Suprapubic skin (tissue), 4 donors: ENCODE results near the gene ST3GAL4. TPM values are rescaled to one million over a fixed set of nuclear protein-coding genes. Genes with fewer than 3 reads are reported as not detected.

Experiments used
- DNase-seq, 2 donors: peaks; one replicate each; pipeline ENCODE4 v3.0.0-alpha.2; 2019; ENCODE audit warnings: low spot score in 2 of 2
- H3K27ac ChIP-seq: fragments of 200-600 bp; sonication (generic); one replicate; pipeline ENCODE4 v1.5.1; 2019
- H3K27me3 ChIP-seq: fragments of 200-600 bp; sonication (generic); one replicate; pipeline ENCODE4 v1.5.1; 2019
- H3K36me3 ChIP-seq: fragments of 200-600 bp; sonication (generic); one replicate; pipeline ENCODE4 v1.5.1; 2019
- H3K4me1 ChIP-seq: fragments of 200-600 bp; sonication (generic); one replicate; pipeline ENCODE4 v1.5.1; 2019
- H3K4me3 ChIP-seq: fragments of 200-600 bp; sonication (generic); one replicate; pipeline ENCODE4 v1.5.1; 2019; ENCODE audit warnings: mild to moderate bottlenecking
- H3K9me3 ChIP-seq: fragments of 200-600 bp; sonication (generic); one replicate; pipeline ENCODE4 v1.5.1; 2019
- CTCF ChIP-seq, 2 donors: fragments of 200-600 bp in 1 of 2; fragments of 450-650 bp in 1 of 2; sonication (generic) in 1 of 2; IDR thresholded peaks; one replicate each; pipeline ENCODE4 v1.5.1; 2016 to 2019; ENCODE audit warnings: antibody characterized with exemption in 2 of 2, mild to moderate bottlenecking in 1 of 2, moderate library complexity in 1 of 2
- EP300 ChIP-seq: sonication (generic); formaldehyde crosslinking; IDR thresholded peaks from one replicate; pipeline ENCODE4 v1.6.1; 2017; ENCODE audit warnings: antibody characterized with exemption
- POLR2A ChIP-seq, 2 donors: fragments of 450-650 bp; IDR thresholded peaks; one replicate each; pipeline ENCODE4 v1.6.1; 2017; ENCODE audit warnings: antibody characterized with exemption in 2 of 2, mild to moderate bottlenecking in 2 of 2, moderate library complexity in 2 of 2
- POLR2AphosphoS5 ChIP-seq, 3 donors: sonication (generic); formaldehyde crosslinking; IDR thresholded peaks; one replicate each; pipeline ENCODE4 v1.6.1; 2017; ENCODE audit warnings: antibody characterized with exemption in 3 of 3
- WGBS: methylation state at CpG from one replicate; pipeline ENCODE4 v1.1.5; 2018; 5-methylcytosine and 5-hydroxymethylcytosine counted together
- total RNA-seq, 4 donors: library from RNA; depleted of rRNA; stranded (reverse); fragments of >200 nt; gene quantifications; one replicate each; pipeline ENCODE4 v1.1.0, GENCODE V29; 2016

The ST3GAL4 gene
- total RNA-seq, 4 donors from 2014 or later, result 23.6 to 30.9 (median 26.9) TPM

- Histone ChIP-seq H3K4me1 (peaks cover 57% of the 10 kb centered on the region), H3K27me3 (no peaks in the 10 kb centered on the region), H3K9me3 (no peaks in the 10 kb centered on the region), H3K36me3 (peaks cover 12% of the 10 kb centered on the region), H3K4me3 (peak overlapping the region; percentile 49), H3K27ac (peak overlapping the region; percentile 89)
- TF ChIP-seq EP300, result no peak
- no peak for TF ChIP-seq POLR2AphosphoS5 (IDR thresholded peaks at IDR 0.05)
- TF ChIP-seq CTCF (IDR thresholded peaks at IDR 0.05), result no peak
- no peak for TF ChIP-seq POLR2A (IDR thresholded peaks at IDR 0.05)
- DNase-seq, result peak; percentile 93 to 94
- 5% methylated on average over 26 of the region's 52 CpGs for WGBS
Observed at GRCh38 chr11:126416542-126417090, 61.1 kb downstream of the ST3GAL4 start.

- Histone ChIP-seq H3K36me3 (peaks cover 12% of the 10 kb centered on the region), H3K9me3 (no peaks in the 10 kb centered on the region), H3K27ac (peak overlapping the region; percentile 89), H3K4me3 (peak overlapping the region; percentile 49), H3K27me3 (no peaks in the 10 kb centered on the region), H3K4me1 (peaks cover 54% of the 10 kb centered on the region)
- WGBS, result 42% methylated on average over 12 of the region's 12 CpGs
- no peak for TF ChIP-seq POLR2AphosphoS5 (IDR thresholded peaks at IDR 0.05)
- no peak for TF ChIP-seq POLR2A (IDR thresholded peaks at IDR 0.05)
- peak in 1 of 2 donors; percentile 1 for TF ChIP-seq CTCF (IDR thresholded peaks at IDR 0.05)
- DNase-seq, result no peak
Observed at GRCh38 chr11:126417091-126417862, 61.8 kb downstream of the ST3GAL4 start.

- Histone ChIP-seq H3K27me3 (no peaks in the 10 kb centered on the region), H3K4me1 (peaks cover 49% of the 10 kb centered on the region), H3K9me3 (no peaks in the 10 kb centered on the region), H3K27ac (no peak overlapping the region), H3K36me3 (peaks cover 2% of the 10 kb centered on the region), H3K4me3 (no peak overlapping the region)
- DNase-seq, result no peak
- 0% methylated on average over 1 of the region's 1 CpG for WGBS
- TF ChIP-seq POLR2A (IDR thresholded peaks at IDR 0.05) (no peak), EP300 (no peak), CTCF (IDR thresholded peaks at IDR 0.05) (no peak), POLR2AphosphoS5 (IDR thresholded peaks at IDR 0.05) (no peak)
Observed at GRCh38 chr11:126418887-126419286, 63.4 kb downstream of the ST3GAL4 start.

GRCh38 chr11:126419801-126420697, 64.6 kb downstream of the ST3GAL4 start:
- no peaks in the 10 kb centered on the region for H3K36me3 ChIP-seq
- no peak overlapping the region for H3K4me3 ChIP-seq
- TF ChIP-seq POLR2AphosphoS5 (IDR thresholded peaks at IDR 0.05), result no peak
- TF ChIP-seq POLR2A (IDR thresholded peaks at IDR 0.05), result no peak
- TF ChIP-seq CTCF (IDR thresholded peaks at IDR 0.05), result no peak
- TF ChIP-seq EP300, result no peak
- H3K9me3 ChIP-seq, result no peaks in the 10 kb centered on the region
- H3K27ac ChIP-seq, result no peak overlapping the region
- H3K4me1 ChIP-seq, result peaks cover 40% of the 10 kb centered on the region
- no peaks in the 10 kb centered on the region for H3K27me3 ChIP-seq
- WGBS, result 77% methylated on average over 11 of the region's 11 CpGs
- DNase-seq, result no peak
